Cardiac septum (tissue), 1 donor: ENCODE results near the gene TINAGL1. TPM values are rescaled to one million over a fixed set of nuclear protein-coding genes. Genes with fewer than 3 reads are reported as not detected.

Source experiments
- DNase-seq: peaks from one replicate; pipeline ENCODE4 v3.0.0-alpha.2; 2020; ENCODE audit warnings: low spot score
- intact Hi-C: fragments of 100-400 bp; cut with DNase I; formaldehyde crosslinking; loops from one replicate; pipeline ENCODE4 v1.14.0; 2022
- total RNA-seq: library from RNA; stranded (reverse); fragmentation: NEBNext Ultra II Directional; extraction: Animal tissue kit (Norgen Biotek cat#: 25700); gene quantifications from one replicate; pipeline ENCODE4 v1.2.1, GENCODE V29; 2021
- donor health status: DM: no; HTN: no; CAD: no.

TINAGL1 gene
- total RNA-seq, 1 donor from 2014 or later: 180 TPM

GRCh38 chr1:31593770-31594632, 17.7 kb downstream of the TINAGL1 start:
- intact Hi-C loops: loop anchor here (1.0 kb wide), 1 partner anchor 30 kb away; no protein-coding TSS in a partner anchor

DNA sequence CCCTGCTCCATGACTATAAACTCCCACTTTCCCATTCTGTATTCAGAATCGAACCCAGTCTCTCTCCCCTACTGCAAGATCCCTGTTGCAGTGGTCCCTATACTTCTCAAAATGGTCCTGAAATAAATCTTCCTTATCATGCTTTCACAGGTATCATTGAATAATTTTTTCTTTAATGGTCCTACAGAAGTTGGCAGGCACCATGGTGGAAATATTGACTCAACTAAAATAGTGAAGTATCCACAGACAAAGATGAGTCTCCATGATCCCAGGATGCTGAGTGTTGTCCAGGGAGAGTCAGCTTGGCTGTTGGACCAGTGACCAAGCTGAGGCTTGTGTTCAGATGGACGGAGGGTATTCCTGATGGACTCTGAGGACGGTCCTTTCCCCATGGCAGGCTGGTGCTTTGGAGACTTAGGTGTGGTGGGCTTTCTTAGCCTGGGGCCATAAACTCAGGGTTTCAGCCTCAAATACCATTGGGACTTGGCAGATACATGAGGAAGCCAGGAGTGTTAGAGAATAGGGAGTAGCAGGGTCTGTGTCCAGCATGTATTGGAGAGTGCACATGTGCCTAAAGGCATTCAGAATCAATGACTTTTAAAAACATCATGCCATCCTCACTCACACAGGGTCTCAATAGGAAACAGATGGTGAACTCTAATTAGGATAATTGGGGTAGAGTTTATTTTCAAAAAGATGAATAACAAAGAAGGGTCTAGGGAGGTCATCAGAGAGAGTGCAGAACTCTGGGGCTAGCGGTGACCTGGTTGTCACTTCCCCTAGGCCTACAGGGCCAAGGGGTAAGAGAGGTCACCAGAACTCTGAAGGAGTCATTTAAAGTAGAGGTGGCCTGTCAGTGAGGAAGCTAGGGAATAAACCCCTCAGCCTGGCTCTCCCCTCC, 19.8 kb downstream of the TINAGL1 start:
- no peak for DNase-seq
- intact Hi-C loops: no loop called here

More at GRCh38 chr1:31593770-31594632, 17.7 kb downstream of the TINAGL1 start:
- peak; percentile 92 for DNase-seq

GRCh38 chr1:31596737-31597097, 20.4 kb downstream of the TINAGL1 start:
- intact Hi-C loops: no loop called here
- DNase-seq: no peak

DNA sequence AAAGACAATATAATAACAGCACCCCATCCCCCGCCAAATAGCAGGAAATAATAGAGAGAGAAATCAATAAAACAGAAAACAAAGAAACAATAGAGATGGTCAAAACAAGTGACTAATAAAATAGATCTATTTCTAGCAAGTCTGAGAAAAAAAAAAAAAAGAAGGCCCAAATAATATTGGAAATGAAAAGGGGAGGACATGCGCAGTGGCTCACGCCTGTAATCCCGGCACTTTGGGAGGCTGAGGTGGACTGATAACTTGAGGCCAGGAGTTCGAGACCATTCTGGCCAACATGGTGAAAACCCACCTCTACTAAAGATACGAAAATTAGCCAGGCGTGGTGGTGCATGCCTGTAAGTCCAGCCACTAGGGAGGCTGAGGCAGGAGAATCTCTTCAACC, 22.7 kb downstream of the TINAGL1 start:
- DNase-seq: no peak
- intact Hi-C loops: no loop called here

DNA sequence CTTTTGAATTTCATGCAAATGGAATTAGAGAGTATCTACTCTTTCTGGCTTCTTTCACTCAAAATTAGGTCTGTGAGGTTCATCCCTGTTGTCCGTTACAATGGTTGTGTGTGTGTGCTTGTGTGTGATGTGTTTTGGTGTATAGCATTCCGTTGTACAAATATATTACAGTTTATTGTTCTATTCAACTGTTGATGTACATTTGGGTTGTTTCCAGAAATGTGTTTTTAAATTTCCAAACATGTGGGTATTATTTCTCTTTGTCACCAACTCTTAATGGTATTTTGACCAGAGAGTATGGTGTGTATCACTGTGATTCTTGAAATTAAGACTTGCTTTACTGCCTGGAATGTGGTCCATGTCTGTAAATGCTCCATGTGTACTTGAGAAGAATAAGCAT, 24.3 kb downstream of the TINAGL1 start:
- intact Hi-C loops: no loop called here
- DNase-seq: no peak

GRCh38 chr1:31602081-31602480, 25.8 kb downstream of the TINAGL1 start:
- intact Hi-C loops: no loop called here
- DNase-seq: no peak

GRCh38 chr1:31605908-31606427, 29.7 kb downstream of the TINAGL1 start:
- intact Hi-C loops: no loop called here
- no peak for DNase-seq

- intact Hi-C loops: no loop called here
- DNase-seq: no peak
Measured at GRCh38 chr1:31607360-31607759, 31.0 kb downstream of the TINAGL1 start.

DNA sequence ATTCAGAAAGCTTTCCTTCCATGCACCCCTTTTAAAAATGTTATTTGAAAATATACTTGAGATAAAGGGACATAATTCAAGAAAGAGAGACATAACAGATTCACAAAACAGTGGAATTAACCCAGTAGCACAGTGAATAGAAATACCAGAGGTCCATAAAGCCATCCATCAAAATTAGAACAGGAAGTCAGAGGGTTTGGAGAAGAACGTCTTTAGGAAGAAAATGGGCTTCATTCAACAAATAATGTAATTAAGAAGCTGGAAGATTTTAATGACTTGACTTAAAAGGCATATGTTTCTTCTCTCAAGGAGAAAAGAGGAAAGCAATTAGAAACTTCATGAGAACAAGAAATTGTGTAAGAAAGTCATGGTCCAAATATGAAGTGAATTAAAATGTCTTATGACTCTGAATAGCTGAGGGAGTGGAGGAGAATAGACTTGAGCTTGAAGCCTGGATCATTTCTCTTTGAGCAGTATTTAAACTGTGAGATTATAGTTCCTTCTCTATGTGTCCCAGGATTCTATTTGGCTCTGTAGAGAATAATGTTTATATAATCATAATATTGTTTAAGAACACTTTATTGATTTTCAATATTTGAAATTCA, 33.3 kb downstream of the TINAGL1 start:
- intact Hi-C loops: no loop called here

GRCh38 chr1:31614414-31615005, 38.2 kb downstream of the TINAGL1 start:
- intact Hi-C loops: no loop called here
- no peak for DNase-seq

More for the DNA sequence above, 33.3 kb downstream of the TINAGL1 start:
- no peak for DNase-seq

GRCh38 chr1:31615414-31615813, 39.1 kb downstream of the TINAGL1 start:
- no peak for DNase-seq

DNA sequence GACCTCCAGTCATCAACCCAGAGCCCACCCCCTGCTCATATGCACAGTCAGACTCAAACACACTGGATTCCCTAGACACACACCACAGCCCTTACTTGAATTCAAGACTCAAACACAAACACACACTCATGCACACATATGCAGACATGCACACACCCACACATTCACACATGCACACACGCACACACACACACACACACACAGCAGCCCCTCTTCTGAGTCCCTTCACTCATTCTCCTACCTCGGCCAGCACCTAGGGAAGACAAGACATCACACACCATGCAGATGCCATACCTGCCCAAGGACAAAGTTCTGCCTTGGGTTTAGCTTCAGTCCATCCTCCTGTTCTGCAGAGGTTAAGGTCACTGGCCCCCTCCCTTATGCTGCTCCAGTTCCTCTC, 39.6 kb downstream of the TINAGL1 start:
- intact Hi-C loops: no loop called here
- DNase-seq: no peak

More at GRCh38 chr1:31615414-31615813, 39.1 kb downstream of the TINAGL1 start:
- intact Hi-C loops: no loop called here

- intact Hi-C loops: no loop called here
Measured at GRCh38 chr1:31617218-31617915, 41.1 kb downstream of the TINAGL1 start, which contains the start of gene HCRTR1. Gene HCRTR1, plus strand, starts transcription at chr1:31617689. Its CDS starts 1,504 bp downstream, at chr1:31619193.

DNA sequence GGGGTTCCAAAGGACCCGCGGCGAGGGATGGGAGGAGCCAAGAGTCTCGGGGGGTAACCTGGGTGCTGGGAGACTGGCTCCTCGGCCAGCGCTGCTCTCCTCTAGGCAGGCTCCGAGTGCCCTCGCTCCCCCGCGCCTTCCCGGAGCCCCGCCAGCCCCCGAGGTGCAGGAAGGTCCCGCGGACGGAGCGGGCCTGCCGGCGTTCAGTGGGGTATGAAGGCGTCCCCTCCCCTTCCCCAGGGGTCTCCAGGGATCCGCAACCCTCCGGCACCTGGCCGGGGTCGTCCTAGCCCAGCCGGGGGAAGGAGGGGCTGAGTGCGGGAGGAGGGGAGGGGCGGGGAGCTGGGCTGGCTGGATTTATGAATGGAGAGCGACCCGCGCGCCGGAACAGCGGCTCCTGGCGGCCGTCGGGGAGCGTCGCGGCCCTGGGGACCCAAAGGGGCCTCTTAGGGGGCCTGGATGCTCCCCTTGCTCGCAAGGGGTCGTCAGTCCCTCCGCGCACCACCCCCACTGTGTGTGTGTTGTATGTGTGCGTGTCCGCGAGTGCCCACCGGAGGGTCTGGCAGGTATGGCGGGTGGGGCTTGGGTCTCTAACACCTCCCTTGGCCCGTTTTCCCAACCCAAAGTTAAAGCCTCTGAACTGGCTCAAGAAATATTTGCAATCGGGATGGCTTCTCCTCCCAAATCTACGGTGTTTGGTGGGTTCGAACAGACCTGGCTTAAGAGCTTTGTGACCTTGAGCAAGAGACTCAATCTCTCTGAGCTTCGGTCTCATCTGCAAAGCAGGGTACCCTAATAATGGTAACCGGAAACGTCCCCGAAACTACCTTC, 41.8 kb downstream of the TINAGL1 start:
- DNase-seq: no peak
- intact Hi-C loops: no loop called here

More at GRCh38 chr1:31617218-31617915, 41.1 kb downstream of the TINAGL1 start, which contains the start of gene HCRTR1:
- DNase-seq: no peak

GRCh38 chr1:31618916-31619846, 42.9 kb downstream of the TINAGL1 start:
- intact Hi-C loops: no loop called here

DNA sequence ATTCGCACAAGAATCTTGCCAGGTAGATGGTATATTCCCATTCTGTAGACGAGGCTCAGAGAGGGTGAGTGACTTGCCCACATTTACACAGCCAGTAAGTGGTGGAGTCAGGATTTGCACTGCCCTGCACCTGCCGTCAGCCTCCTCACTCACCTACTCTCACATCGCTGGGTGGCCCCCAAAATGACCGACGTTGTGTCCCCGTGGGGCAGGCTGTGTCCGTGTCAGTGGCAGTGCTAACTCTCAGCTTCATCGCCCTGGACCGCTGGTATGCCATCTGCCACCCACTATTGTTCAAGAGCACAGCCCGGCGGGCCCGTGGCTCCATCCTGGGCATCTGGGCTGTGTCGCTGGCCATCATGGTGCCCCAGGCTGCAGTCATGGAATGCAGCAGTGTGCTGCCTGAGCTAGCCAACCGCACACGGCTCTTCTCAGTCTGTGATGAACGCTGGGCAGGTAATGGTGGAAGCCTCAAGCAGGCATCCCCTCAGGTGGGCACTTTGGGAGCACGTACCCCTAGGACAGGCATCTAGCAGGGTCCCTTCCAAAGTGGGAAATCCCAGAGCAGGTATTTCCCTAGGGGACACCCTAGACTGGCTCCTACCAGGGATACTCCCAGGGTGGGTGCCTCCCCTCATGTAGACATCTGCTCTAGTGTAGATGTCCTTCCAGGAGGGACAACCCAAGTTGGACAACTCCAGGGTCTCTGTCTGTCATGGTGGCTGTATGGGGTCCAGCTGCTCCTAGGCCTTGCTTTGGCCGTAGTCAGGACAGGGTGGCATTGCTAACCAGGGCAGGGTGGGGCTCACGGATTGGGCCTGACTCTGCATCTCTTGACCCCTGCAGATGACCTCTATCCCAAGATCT, 44.5 kb downstream of the TINAGL1 start:
- no peak for DNase-seq
- intact Hi-C loops: no loop called here

More at GRCh38 chr1:31618916-31619846, 42.9 kb downstream of the TINAGL1 start:
- no peak for DNase-seq
